Endodermal cell (in vitro differentiated cells): ENCODE results near the gene CAPN3. TPM values are rescaled to one million over a fixed set of nuclear protein-coding genes. Genes with fewer than 3 reads are reported as not detected.
"Not testable (repeated sequence)": the region's sequence is repeated elsewhere in the genome, so short reads cannot be mapped to it uniquely, and the experiment has no call there.

Source experiments
- DNase-seq: peaks from one replicate; pipeline ENCODE4 v3.0.0-alpha.2; 2017
- H3K27ac ChIP-seq: 2 replicates; pipeline ENCODE4 v1.5.1; 2013; ENCODE audit warnings: mild to moderate bottlenecking, low read depth, low read length, moderate library complexity
- H3K27me3 ChIP-seq: 2 replicates; pipeline ENCODE4 v1.6.1; 2013; ENCODE audit warnings: mild to moderate bottlenecking, low read length, moderate library complexity; ENCODE audit not compliant: insufficient read depth, control insufficient read depth, poor library complexity, severe bottlenecking
- H3K36me3 ChIP-seq: 2 replicates; pipeline ENCODE4 v1.7.0; 2013; ENCODE audit warnings: mild to moderate bottlenecking, low read length, moderate library complexity; ENCODE audit not compliant: control insufficient read depth, insufficient read depth
- H3K4me1 ChIP-seq: one replicate; pipeline ENCODE4 v1.7.0; 2013; ENCODE audit warnings: low read length; ENCODE audit not compliant: control insufficient read depth, insufficient read depth
- H3K4me3 ChIP-seq: 2 replicates; pipeline ENCODE4 v1.5.1; 2013; ENCODE audit warnings: mild to moderate bottlenecking, low read length, moderate library complexity
- H3K9ac ChIP-seq: 2 replicates; pipeline ENCODE4 v1.6.1; 2013; ENCODE audit warnings: mild to moderate bottlenecking, low read length, moderate library complexity; ENCODE audit not compliant: poor library complexity, severe bottlenecking; ENCODE audit errors: extremely low read depth
- H3K9me3 ChIP-seq: 2 replicates; pipeline ENCODE4 v1.6.1; 2013; ENCODE audit warnings: mild to moderate bottlenecking, low read length, moderate library complexity; ENCODE audit not compliant: control insufficient read depth
- H3K27ac Mint-ChIP-seq: 2 replicates; pipeline ENCODE4 v1.8.0; 2020; ENCODE audit warnings: mixed read lengths
- H3K27me3 Mint-ChIP-seq: 2 replicates; pipeline ENCODE4 v1.8.0; 2021; ENCODE audit warnings: mild to moderate bottlenecking, mixed read lengths; ENCODE audit not compliant: insufficient read depth
- H3K36me3 Mint-ChIP-seq: 2 replicates; pipeline ENCODE4 v1.8.0; 2020; ENCODE audit warnings: low read depth, mixed read lengths
- H3K4me1 Mint-ChIP-seq: 2 replicates; pipeline ENCODE4 v1.8.0; 2020; ENCODE audit warnings: mixed read lengths
- H3K4me3 Mint-ChIP-seq: 2 replicates; pipeline ENCODE4 v1.8.0; 2020; ENCODE audit warnings: mild to moderate bottlenecking, moderate library complexity, mixed read lengths
- H3K9me3 Mint-ChIP-seq: 2 replicates; pipeline ENCODE4 v1.8.0; 2020; ENCODE audit warnings: mild to moderate bottlenecking, mixed read lengths
- WGBS, 2 experiments: methylation state at CpG; one replicate each; pipeline versions ENCODE4 v1.1.5 to v1.1.7; 2013; ENCODE audit warnings: missing lambda C conversion rate in 2 of 2, mixed read lengths in 1 of 2; ENCODE audit not compliant: insufficient coverage in 1 of 2, insufficient read length in 1 of 2; 5-methylcytosine and 5-hydroxymethylcytosine counted together
- total RNA-seq, 2 donors: library from RNA; stranded (reverse); fragmentation: NEBNext Ultra II Directional in 1 of 2; extraction: Animal tissue kit (Norgen Biotek cat#: 25700) in 1 of 2; gene quantifications; 2 replicates in 1 of 2; 3 replicates in 1 of 2; pipeline ENCODE4 v1.2.1, GENCODE V29; 2021
- TF ChIP-seq, protein P1 (sequence below): fragments of 200-600 bp; sonication (generic); conservative IDR thresholded peaks from 2 replicates; pipeline ENCODE4 v1.5.0; 2021; ENCODE audit warnings: antibody characterized with exemption, mild to moderate bottlenecking

The CAPN3 gene
- total RNA-seq, 2 donors from 2014 or later = 0.77 to 1.5 TPM

GRCh38 chr15:42315521-42315920, 43.8 kb upstream of the CAPN3 start:
- no peak overlapping the region for H3K27ac Mint-ChIP-seq
- H3K9me3 Mint-ChIP-seq = no peaks in the 10 kb centered on the region
- no peaks in the 10 kb centered on the region for H3K9me3 ChIP-seq
- DNase-seq = no peak
- H3K36me3 Mint-ChIP-seq = peaks cover 6% of the 10 kb centered on the region
- H3K27ac ChIP-seq = no peak overlapping the region
- no peaks in the 10 kb centered on the region for H3K36me3 ChIP-seq
- H3K4me3 ChIP-seq = no peak overlapping the region
- no peak overlapping the region for H3K4me3 Mint-ChIP-seq
- H3K27me3 Mint-ChIP-seq = no peaks in the 10 kb centered on the region
- 95% methylated on average over 1 of the region's 1 CpG; no CpG with 5 or more reads in 1 of the 2 experiments for WGBS, 2 experiments
- no peaks in the 10 kb centered on the region for H3K27me3 ChIP-seq
- TF ChIP-seq, protein P1, sequence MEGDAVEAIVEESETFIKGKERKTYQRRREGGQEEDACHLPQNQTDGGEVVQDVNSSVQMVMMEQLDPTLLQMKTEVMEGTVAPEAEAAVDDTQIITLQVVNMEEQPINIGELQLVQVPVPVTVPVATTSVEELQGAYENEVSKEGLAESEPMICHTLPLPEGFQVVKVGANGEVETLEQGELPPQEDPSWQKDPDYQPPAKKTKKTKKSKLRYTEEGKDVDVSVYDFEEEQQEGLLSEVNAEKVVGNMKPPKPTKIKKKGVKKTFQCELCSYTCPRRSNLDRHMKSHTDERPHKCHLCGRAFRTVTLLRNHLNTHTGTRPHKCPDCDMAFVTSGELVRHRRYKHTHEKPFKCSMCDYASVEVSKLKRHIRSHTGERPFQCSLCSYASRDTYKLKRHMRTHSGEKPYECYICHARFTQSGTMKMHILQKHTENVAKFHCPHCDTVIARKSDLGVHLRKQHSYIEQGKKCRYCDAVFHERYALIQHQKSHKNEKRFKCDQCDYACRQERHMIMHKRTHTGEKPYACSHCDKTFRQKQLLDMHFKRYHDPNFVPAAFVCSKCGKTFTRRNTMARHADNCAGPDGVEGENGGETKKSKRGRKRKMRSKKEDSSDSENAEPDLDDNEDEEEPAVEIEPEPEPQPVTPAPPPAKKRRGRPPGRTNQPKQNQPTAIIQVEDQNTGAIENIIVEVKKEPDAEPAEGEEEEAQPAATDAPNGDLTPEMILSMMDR = no peak
- no peaks in the 10 kb centered on the region for H3K4me1 Mint-ChIP-seq
- no peaks in the 10 kb centered on the region for H3K4me1 ChIP-seq
- H3K9ac ChIP-seq = no peak overlapping the region

GRCh38 chr15:42316282-42316805, 43.0 kb upstream of the CAPN3 start:
- WGBS, 2 experiments = 63 to 75% methylated on average over 3 to 11 of the region's 11 CpGs
- not testable (repeated sequence) for H3K4me3 Mint-ChIP-seq, H3K9ac ChIP-seq, H3K4me1 Mint-ChIP-seq, H3K36me3 ChIP-seq, H3K9me3 ChIP-seq, H3K9me3 Mint-ChIP-seq, H3K27me3 Mint-ChIP-seq, H3K27ac ChIP-seq, H3K4me1 ChIP-seq, H3K36me3 Mint-ChIP-seq, DNase-seq, H3K4me3 ChIP-seq, H3K27me3 ChIP-seq
- H3K27ac Mint-ChIP-seq = peak overlapping the region; percentile 11

DNA sequence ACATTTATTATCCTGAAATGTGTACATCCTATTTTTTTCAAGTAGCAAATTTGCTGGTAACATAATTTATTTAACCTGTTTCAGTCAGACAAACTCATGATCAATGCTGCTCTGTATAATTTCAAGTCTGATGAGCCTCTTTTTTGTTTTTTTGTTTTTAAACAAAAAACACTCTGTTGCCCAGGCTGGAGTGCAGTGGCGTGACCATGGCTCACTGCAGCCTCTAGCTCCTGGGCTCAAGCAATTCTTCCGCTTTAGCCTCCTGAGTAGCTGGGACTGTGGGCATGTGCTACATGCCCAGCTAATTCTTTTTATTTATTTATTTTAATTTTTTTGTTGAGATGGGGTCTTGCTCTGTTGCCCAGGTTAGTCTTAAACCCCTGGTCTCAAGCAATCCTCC, 40.1 kb upstream of the CAPN3 start:
- Histone ChIP-seq H3K27ac (no peak overlapping the region), H3K9me3 (no peaks in the 10 kb centered on the region), H3K4me1 (no peaks in the 10 kb centered on the region), H3K27me3 (no peaks in the 10 kb centered on the region), H3K36me3 (no peaks in the 10 kb centered on the region), H3K9ac (no peak overlapping the region), H3K4me3 (no peak overlapping the region)
- no peak overlapping the region for H3K27ac Mint-ChIP-seq
- H3K27me3 Mint-ChIP-seq = no peaks in the 10 kb centered on the region
- H3K4me1 Mint-ChIP-seq = no peaks in the 10 kb centered on the region
- no peak for DNase-seq
- H3K9me3 Mint-ChIP-seq = no peaks in the 10 kb centered on the region
- no peaks in the 10 kb centered on the region for H3K36me3 Mint-ChIP-seq
- no peak overlapping the region for H3K4me3 Mint-ChIP-seq
- TF ChIP-seq, protein P1 = no peak
- WGBS, 2 experiments = 98 to 100% methylated on average over 2 of the region's 2 CpGs

DNA sequence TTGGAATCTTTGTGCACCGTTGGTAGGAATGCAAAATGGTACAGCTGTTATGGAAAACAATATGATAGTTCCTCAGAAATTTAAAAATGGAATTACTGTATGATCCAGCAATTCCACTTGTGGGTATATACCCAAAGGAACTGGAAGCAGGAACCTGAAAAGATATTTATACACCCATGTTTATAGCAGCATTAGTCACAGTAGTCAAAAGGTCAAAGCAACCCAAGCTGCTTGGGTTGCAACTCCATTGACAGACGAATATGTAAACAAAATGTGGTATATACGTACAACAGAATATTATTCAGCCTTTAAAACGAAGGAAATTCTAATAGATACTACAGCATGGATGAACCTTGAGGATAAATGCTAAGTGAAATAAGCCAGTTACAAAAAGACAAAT, 35.0 kb upstream of the CAPN3 start:
- Histone ChIP-seq H3K27ac (no peak overlapping the region), H3K9ac (no peak overlapping the region), H3K27me3 (no peaks in the 10 kb centered on the region), H3K4me3 (no peak overlapping the region), H3K4me1 (no peaks in the 10 kb centered on the region), H3K9me3 (no peaks in the 10 kb centered on the region), H3K36me3 (no peaks in the 10 kb centered on the region)
- Mint-ChIP-seq H3K27ac (no peak overlapping the region), H3K4me3 (no peak overlapping the region), H3K4me1 (no peaks in the 10 kb centered on the region), H3K36me3 (no peaks in the 10 kb centered on the region), H3K9me3 (no peaks in the 10 kb centered on the region), H3K27me3 (no peaks in the 10 kb centered on the region)
- WGBS, 2 experiments = 84 to 89% methylated on average over 2 to 4 of the region's 4 CpGs
- TF ChIP-seq, protein P1 = no peak
- no peak for DNase-seq
